CD4-positive, alpha-beta T cell (primary cell): ENCODE measurements around the gene VAV1. TPM values are rescaled to one million over a fixed set of nuclear protein-coding genes. Genes with fewer than 3 reads are reported as not detected.

ENCODE experiments used
- ATAC-seq: fragments of 200-7000 bp; cut with Tn5 transposase; one replicate; pipeline ENCODE4 v1.10.0; 2022; ENCODE audit warnings: mild to moderate bottlenecking; ENCODE audit not compliant: poor library complexity
- CTCF ChIA-PET: fragments of 350-600 bp; sonication (Branson Sonifier 250); formaldehyde crosslinking; loops from one replicate; lab custom pipeline; 2021; ENCODE audit warnings: antibody characterized with exemption, inconsistent platforms; lab: Charles Lee
- POLR2A ChIA-PET: fragments of 350-600 bp; sonication (Branson Sonifier 250); formaldehyde crosslinking; loops from one replicate; lab custom pipeline; 2021; ENCODE audit warnings: antibody characterized with exemption, inconsistent platforms; lab: Charles Lee
- DNase-seq, 14 experiments: peaks; one replicate each; pipeline ENCODE4 v3.0.0-alpha.2; 2013 to 2020; ENCODE audit warnings: mixed read lengths in 2 of 14
- H3K27ac ChIP-seq, 2 donors: one replicate each; pipeline versions ENCODE4 v1.5.1 to v1.7.0; 2013; ENCODE audit warnings: low read length in 2 of 2, low read depth in 1 of 2, mild to moderate bottlenecking in 1 of 2
- H3K27me3 ChIP-seq, 2 experiments: 1 replicate in 1 of 2; 2 replicates in 1 of 2; pipeline versions ENCODE4 v1.6.1 to v1.7.0; 2013; ENCODE audit warnings: low read length in 2 of 2, control low read depth in 1 of 2, mild to moderate bottlenecking in 1 of 2, moderate library complexity in 1 of 2; ENCODE audit not compliant: insufficient read depth in 2 of 2, control insufficient read depth in 1 of 2
- H3K36me3 ChIP-seq: one replicate; pipeline ENCODE4 v1.6.1; 2013; ENCODE audit warnings: low read length, control low read depth; ENCODE audit not compliant: insufficient read depth
- H3K4me1 ChIP-seq: one replicate; pipeline ENCODE4 v1.6.1; 2013; ENCODE audit warnings: low read length, control low read depth; ENCODE audit not compliant: insufficient read depth
- H3K4me3 ChIP-seq: one replicate; pipeline ENCODE4 v1.5.1; 2013; ENCODE audit warnings: mild to moderate bottlenecking, low read length, moderate library complexity
- H3K9me3 ChIP-seq, 2 experiments: 1 replicate in 1 of 2; 2 replicates in 1 of 2; pipeline versions ENCODE4 v1.6.1 to v1.7.0; 2013; ENCODE audit warnings: low read length in 2 of 2, mild to moderate bottlenecking in 2 of 2, control low read depth in 1 of 2, moderate library complexity in 1 of 2; ENCODE audit not compliant: control insufficient read depth in 1 of 2, insufficient read depth in 1 of 2
- H3K27ac Mint-ChIP-seq: one replicate; pipeline ENCODE4 v1.8.0; 2020; ENCODE audit warnings: mixed read lengths
- H3K27me3 Mint-ChIP-seq: one replicate; pipeline ENCODE4 v1.8.0; 2021; ENCODE audit warnings: mixed read lengths
- H3K36me3 Mint-ChIP-seq: one replicate; pipeline ENCODE4 v1.8.0; 2021; ENCODE audit warnings: low read depth, mixed read lengths
- H3K4me1 Mint-ChIP-seq: one replicate; pipeline ENCODE4 v1.8.0; 2021; ENCODE audit warnings: low read depth, mixed read lengths
- H3K4me3 Mint-ChIP-seq: one replicate; pipeline ENCODE4 v1.8.0; 2020; ENCODE audit warnings: mild to moderate bottlenecking, mixed read lengths
- H3K9me3 Mint-ChIP-seq: one replicate; pipeline ENCODE4 v1.8.0; 2020; ENCODE audit warnings: mixed read lengths
- intact Hi-C, 2 experiments: fragments of 100-400 bp; cut with DNase I in 1 of 2; cut with micrococcal nuclease in 1 of 2; formaldehyde crosslinking; loops; one replicate each; pipeline versions ENCODE4 v1.15.1 to v1.9.0; 2023 to 2025; cut with DNase I, micrococcal nuclease
- total RNA-seq, 174 experiments: library from RNA in 2 of 174; stranded (reverse) in 2 of 174; gene quantifications; one replicate each; pipeline ENCODE4 v1.2.3 and lab custom pipeline; 2021 to 2026
- TF ChIP-seq, protein P1 (sequence below): fragments of 200-600 bp; IDR thresholded peaks from one replicate; pipeline ENCODE4 v1.8.0; 2022; ENCODE audit warnings: antibody characterized with exemption, mild to moderate bottlenecking

Gene VAV1
- total RNA-seq, 2 experiments from 2014 or later: 70.0 to 70.1 TPM

- intact Hi-C loops: loop anchor here in 1 of 2 experiments (5.0 kb wide), 1 partner anchor 59 kb away; no protein-coding TSS in a partner anchor
- Mint-ChIP-seq H3K27me3 (no peaks in the 10 kb centered on the region), H3K4me1 (peaks cover 63% of the 10 kb centered on the region), H3K4me3 (peak overlapping the region; percentile 88), H3K27ac (peak overlapping the region; percentile 93), H3K9me3 (no peaks in the 10 kb centered on the region), H3K36me3 (peaks cover 38% of the 10 kb centered on the region)
- peaks cover 12% of the 10 kb centered on the region for H3K36me3 ChIP-seq
- peak overlapping the region; percentile 26 to 60 for H3K27ac ChIP-seq
- H3K9me3 ChIP-seq: no peaks in the 10 kb centered on the region
- TF ChIP-seq, protein P1, sequence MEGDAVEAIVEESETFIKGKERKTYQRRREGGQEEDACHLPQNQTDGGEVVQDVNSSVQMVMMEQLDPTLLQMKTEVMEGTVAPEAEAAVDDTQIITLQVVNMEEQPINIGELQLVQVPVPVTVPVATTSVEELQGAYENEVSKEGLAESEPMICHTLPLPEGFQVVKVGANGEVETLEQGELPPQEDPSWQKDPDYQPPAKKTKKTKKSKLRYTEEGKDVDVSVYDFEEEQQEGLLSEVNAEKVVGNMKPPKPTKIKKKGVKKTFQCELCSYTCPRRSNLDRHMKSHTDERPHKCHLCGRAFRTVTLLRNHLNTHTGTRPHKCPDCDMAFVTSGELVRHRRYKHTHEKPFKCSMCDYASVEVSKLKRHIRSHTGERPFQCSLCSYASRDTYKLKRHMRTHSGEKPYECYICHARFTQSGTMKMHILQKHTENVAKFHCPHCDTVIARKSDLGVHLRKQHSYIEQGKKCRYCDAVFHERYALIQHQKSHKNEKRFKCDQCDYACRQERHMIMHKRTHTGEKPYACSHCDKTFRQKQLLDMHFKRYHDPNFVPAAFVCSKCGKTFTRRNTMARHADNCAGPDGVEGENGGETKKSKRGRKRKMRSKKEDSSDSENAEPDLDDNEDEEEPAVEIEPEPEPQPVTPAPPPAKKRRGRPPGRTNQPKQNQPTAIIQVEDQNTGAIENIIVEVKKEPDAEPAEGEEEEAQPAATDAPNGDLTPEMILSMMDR: no peak
- peaks cover 67% of the 10 kb centered on the region for H3K4me1 ChIP-seq
- no peaks in the 10 kb centered on the region for H3K27me3 ChIP-seq
- CTCF ChIA-PET: interaction anchor here (1.0 to 3.8 kb wide), 9 partner anchors 10 to 169 kb away, joined by 3 to 18 read pairs (median 6); partner anchors contain the start of genes SH2D3A, TRIP10 and VAV1
- H3K4me3 ChIP-seq: no peak overlapping the region
- peak in 1 of 14 experiments; percentile 6 for DNase-seq
- no peak for ATAC-seq
- POLR2A ChIA-PET: interaction anchor here (0.6 to 3.4 kb wide), 5 partner anchors 10 to 65 kb away, joined by 3 to 30 read pairs (median 6); partner anchors contain the start of genes GPR108, SH2D3A and VAV1
Observed at GRCh38 chr19:6803036-6803404, 30.5 kb downstream of the VAV1 start.

DNA sequence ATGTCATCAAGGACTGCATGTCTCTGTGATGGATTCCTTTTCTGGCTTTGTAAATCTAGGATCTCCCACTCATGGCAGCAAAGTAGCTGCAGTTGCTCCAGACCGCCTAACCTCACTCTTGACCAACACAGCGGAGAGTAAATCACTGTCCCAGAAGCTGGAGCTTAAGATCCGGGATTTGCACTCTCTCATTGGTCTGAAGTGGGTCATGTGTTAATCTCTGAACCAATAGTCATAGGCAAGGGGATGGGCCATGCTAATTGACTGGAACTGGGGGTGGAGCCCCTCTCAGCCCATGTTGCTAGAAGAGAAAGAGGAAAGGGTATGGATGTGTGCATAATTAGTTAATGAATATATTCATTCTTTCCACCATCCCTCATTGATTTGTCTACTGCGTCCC, 34.0 kb downstream of the VAV1 start:
- CTCF ChIA-PET: interaction anchor here (0.7 kb wide), 1 partner anchor 57 kb away, joined by 3 read pairs; no protein-coding TSS in a partner anchor

DNA sequence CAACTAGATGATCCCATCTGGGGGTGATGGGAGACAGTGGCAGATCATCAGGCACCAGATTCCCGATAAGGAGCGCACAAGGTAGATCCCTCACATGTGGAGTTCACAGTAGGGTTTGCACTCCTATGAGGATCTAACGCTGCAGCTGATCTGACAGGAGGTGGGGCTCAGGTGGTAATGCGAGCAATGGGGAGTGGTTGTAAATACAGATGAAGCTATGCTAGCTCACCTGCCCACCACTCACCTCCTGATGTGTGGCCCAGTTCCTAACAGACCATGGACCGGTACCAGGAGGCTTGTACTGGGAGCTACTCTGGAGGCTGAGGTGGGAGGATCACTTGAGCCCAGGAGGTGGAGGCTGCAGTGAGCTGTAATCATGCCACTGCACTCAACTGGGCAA, 34.8 kb downstream of the VAV1 start:
- TF ChIP-seq, protein P1: no peak
- H3K27ac Mint-ChIP-seq: peak overlapping the region; percentile 61
- H3K36me3 Mint-ChIP-seq: peaks cover 47% of the 10 kb centered on the region
- H3K27me3 ChIP-seq: no peaks in the 10 kb centered on the region
- CTCF ChIA-PET: no interaction called here
- intact Hi-C loops: no loop called here
- peaks cover 52% of the 10 kb centered on the region for H3K4me1 ChIP-seq
- no peak for DNase-seq
- H3K4me3 ChIP-seq: no peak overlapping the region
- H3K36me3 ChIP-seq: peaks cover 21% of the 10 kb centered on the region
- H3K27ac ChIP-seq: no peak overlapping the region
- no peak overlapping the region for H3K4me3 Mint-ChIP-seq
- H3K27me3 Mint-ChIP-seq: no peaks in the 10 kb centered on the region
- POLR2A ChIA-PET: no interaction called here
- H3K4me1 Mint-ChIP-seq: peaks cover 62% of the 10 kb centered on the region
- no peak for ATAC-seq
- peaks cover 2% of the 10 kb centered on the region for H3K9me3 Mint-ChIP-seq
- H3K9me3 ChIP-seq: no peaks in the 10 kb centered on the region

More for the DNA sequence above, 34.0 kb downstream of the VAV1 start:
- Histone ChIP-seq H3K9me3 (no peaks in the 10 kb centered on the region), H3K27ac (no peak overlapping the region), H3K4me3 (no peak overlapping the region), H3K36me3 (peaks cover 17% of the 10 kb centered on the region), H3K27me3 (no peaks in the 10 kb centered on the region), H3K4me1 (peaks cover 50% of the 10 kb centered on the region)
- peak overlapping the region; percentile 15 for H3K27ac Mint-ChIP-seq
- POLR2A ChIA-PET: interaction anchor here (1.1 kb wide), 2 partner anchors 10 to 34 kb away, joined by 3 to 4 read pairs; partner anchors contain the start of gene VAV1
- TF ChIP-seq, protein P1: no peak
- intact Hi-C loops: no loop called here
- peaks cover 43% of the 10 kb centered on the region for H3K36me3 Mint-ChIP-seq
- no peaks in the 10 kb centered on the region for H3K9me3 Mint-ChIP-seq
- ATAC-seq (no peak), DNase-seq (no peak)
- H3K4me3 Mint-ChIP-seq: no peak overlapping the region
- no peaks in the 10 kb centered on the region for H3K27me3 Mint-ChIP-seq
- peaks cover 61% of the 10 kb centered on the region for H3K4me1 Mint-ChIP-seq
